Peyer's patch (tissue), 4 donors: ENCODE results near the gene E2F4.

Experiments
- POLR2A ChIP-seq, 2 donors: fragments of 450-650 bp; IDR thresholded peaks; one replicate each; pipeline ENCODE4 v1.5.1; 2017; ENCODE audit warnings: antibody characterized with exemption in 2 of 2, mild to moderate bottlenecking in 2 of 2, moderate library complexity in 2 of 2
- TF ChIP-seq, protein P1 (sequence below), 6 experiments: fragments of 450-650 bp in 4 of 6; fragments of 200-600 bp in 2 of 6; sonication (generic) in 1 of 6; IDR thresholded peaks; one replicate each; pipeline ENCODE4 v1.5.1; 2017 to 2019; ENCODE audit warnings: antibody characterized with exemption in 6 of 6, mild to moderate bottlenecking in 3 of 6, moderate library complexity in 1 of 6

DNA sequence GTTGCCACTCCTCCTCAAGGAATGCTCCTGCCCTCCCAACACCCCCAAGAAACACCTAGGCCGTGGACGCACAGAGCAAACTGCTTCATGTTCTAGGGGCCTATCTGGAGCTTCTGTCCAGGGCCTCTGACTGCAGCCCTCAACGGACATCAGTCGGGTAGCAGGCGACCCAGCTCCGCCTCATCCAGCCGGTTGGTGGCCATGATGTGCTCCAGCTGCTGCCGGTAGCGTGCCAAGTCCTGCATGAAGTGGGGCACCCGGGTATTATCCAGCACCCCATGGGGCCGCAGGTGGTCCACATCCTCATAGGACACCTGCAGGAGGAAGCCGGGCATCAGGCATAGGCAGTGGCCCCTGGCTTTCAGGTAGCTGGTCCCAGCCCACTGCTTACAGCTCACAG is 15.3 kb upstream of the E2F4 start:
- TF ChIP-seq, protein P1, sequence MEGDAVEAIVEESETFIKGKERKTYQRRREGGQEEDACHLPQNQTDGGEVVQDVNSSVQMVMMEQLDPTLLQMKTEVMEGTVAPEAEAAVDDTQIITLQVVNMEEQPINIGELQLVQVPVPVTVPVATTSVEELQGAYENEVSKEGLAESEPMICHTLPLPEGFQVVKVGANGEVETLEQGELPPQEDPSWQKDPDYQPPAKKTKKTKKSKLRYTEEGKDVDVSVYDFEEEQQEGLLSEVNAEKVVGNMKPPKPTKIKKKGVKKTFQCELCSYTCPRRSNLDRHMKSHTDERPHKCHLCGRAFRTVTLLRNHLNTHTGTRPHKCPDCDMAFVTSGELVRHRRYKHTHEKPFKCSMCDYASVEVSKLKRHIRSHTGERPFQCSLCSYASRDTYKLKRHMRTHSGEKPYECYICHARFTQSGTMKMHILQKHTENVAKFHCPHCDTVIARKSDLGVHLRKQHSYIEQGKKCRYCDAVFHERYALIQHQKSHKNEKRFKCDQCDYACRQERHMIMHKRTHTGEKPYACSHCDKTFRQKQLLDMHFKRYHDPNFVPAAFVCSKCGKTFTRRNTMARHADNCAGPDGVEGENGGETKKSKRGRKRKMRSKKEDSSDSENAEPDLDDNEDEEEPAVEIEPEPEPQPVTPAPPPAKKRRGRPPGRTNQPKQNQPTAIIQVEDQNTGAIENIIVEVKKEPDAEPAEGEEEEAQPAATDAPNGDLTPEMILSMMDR (IDR thresholded peaks at IDR 0.05), result no peak
- no peak for TF ChIP-seq POLR2A (IDR thresholded peaks at IDR 0.05)
